Activated naive CD4-positive, alpha-beta T cell treated with anti-CD3 and anti-CD28 coated beads, Interleukin-2, amount 50 U/mL, for 16 hours (primary cell): ENCODE results near the gene MAN2A2.
A peak's percentile ranks its signal among the peaks of the same experiment; 100 is the strongest.
"Not testable (repeated sequence)": the region's sequence is repeated elsewhere in the genome, so short reads cannot be mapped to it uniquely, and the experiment has no call there.

Experiments
- DNase-seq: peaks from one replicate; pipeline ENCODE4 v3.0.0-alpha.2; 2020

The MAN2A2 gene

GRCh38 chr15:90884719-90885431, 18.2 kb upstream of the MAN2A2 start:
- DNase-seq, result no peak

- DNase-seq, result peak; percentile 80
Observed at GRCh38 chr15:90885432-90886290, 17.4 kb upstream of the MAN2A2 start.

GRCh38 chr15:90886291-90886614, 16.8 kb upstream of the MAN2A2 start:
- no peak for DNase-seq

- DNase-seq, result no peak
Observed at GRCh38 chr15:90887037-90887481, 16.0 kb upstream of the MAN2A2 start.

- no peak for DNase-seq
Observed at GRCh38 chr15:90889313-90889730, 13.8 kb upstream of the MAN2A2 start.

GRCh38 chr15:90889736-90890456, 13.2 kb upstream of the MAN2A2 start:
- DNase-seq, result no peak

GRCh38 chr15:90890839-90891238, 12.3 kb upstream of the MAN2A2 start:
- no peak for DNase-seq

- DNase-seq, result no peak
Observed at GRCh38 chr15:90891346-90891949, 11.7 kb upstream of the MAN2A2 start.

GRCh38 chr15:90892023-90892422, 11.1 kb upstream of the MAN2A2 start:
- no peak for DNase-seq

- DNase-seq, result no peak
Observed at GRCh38 chr15:90892498-90893174, 10.5 kb upstream of the MAN2A2 start.

GRCh38 chr15:90893175-90894090, 9.7 kb upstream of the MAN2A2 start:
- DNase-seq, result no peak

GRCh38 chr15:90895571-90896117, 7.5 kb upstream of the MAN2A2 start:
- DNase-seq, result no peak

GRCh38 chr15:90897131-90897655, 5.9 kb upstream of the MAN2A2 start:
- not testable (repeated sequence) for DNase-seq

- no peak for DNase-seq
Observed at GRCh38 chr15:90901175-90902039, 1.7 kb upstream of the MAN2A2 start.

GRCh38 chr15:90902040-90902839, 862 bp upstream of the MAN2A2 start:
- DNase-seq, result peak; percentile 68

- DNase-seq, result no peak
Observed at GRCh38 chr15:90903733-90904536, 833 bp downstream of the MAN2A2 start.

- no peak for DNase-seq
Observed at GRCh38 chr15:90904746-90905145, 1.6 kb downstream of the MAN2A2 start.
